ENCODE results near the gene TACO1. TPM values are rescaled to one million over a fixed set of nuclear protein-coding genes. Genes with fewer than 3 reads are reported as not detected.

Gene TACO1
- total RNA-seq: 10 to 100 TPM; 17.7 to 20.3 TPM
- 10 to 100 TPM; 21.8 to 22.8 TPM for polyA plus RNA-seq

DNA sequence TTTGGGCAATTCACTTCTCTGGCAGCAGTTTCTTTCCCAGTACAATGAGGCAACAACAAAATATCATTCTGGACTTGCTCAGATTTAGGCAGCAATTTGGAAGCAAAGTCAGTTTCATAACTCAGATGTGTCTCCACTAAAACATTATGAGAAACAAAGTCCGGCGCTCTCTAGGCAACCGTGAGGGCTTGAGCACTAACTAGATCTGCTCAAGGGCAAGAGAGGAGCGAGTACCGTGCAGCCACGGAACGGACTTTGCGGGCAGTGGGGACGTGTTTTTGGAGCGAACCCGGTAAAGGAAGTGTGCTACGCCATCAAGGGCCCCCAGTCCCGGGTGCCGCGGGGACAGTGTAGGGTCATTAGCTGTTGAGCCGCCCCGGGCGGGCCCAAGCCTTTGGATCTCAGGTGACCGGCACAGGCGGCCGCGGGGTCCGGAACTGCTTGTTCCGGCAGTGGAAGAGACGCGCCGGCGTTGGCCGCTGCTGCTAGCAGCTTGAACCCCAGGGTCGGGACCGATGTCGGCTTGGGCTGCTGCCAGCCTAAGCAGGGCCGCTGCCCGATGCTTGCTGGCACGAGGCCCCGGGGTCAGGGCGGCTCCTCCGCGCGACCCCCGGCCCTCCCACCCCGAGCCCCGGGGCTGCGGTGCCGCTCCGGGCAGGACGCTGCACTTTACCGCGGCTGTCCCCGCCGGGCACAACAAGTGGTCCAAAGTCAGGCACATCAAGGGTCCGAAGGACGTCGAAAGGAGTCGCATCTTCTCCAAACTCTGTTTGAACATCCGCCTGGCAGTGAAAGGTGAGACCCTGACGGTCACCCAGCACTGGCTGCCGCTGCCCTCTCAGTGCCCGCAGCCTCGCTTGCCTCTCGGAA, at the start of gene TACO1:
TACO1 (plus strand) TSS at position 327 of the 870 bp plus-strand sequence; CDS start at position 516, 189 bp downstream.
- H3K27ac Mint-ChIP-seq: peak within 1 kb of the TSS; percentile 91 to 97 (median 95)
- CTCF ChIA-PET (ENCODE audit: partially characterized antibody): interaction anchor here (0.9 to 3.9 kb wide), 8 partner anchors 8 to 175 kb away, joined by 3 to 44 read pairs (median 4); partner anchors contain the start of genes CYB561 and MAP3K3
- DNase-seq: peak; percentile 65 to 71 (median 69)
- Histone ChIP-seq H3K27me3 (ENCODE audit: insufficient read depth, low read length) (no peaks in the 10 kb centered on the region), H3K27ac (ENCODE audit: low read depth, low read length) (peak within 1 kb of the TSS; percentile 70), H3K36me3 (ENCODE audit: insufficient read depth, low read length) (peaks cover 15% of the 10 kb centered on the region), H3K9me3 (ENCODE audit: control insufficient read depth in 1 of 2, low read length in 2 of 2) (no peaks in the 10 kb centered on the region), H3K4me3 (ENCODE audit: low read length in 2 of 2) (peak within 1 kb of the TSS; percentile 59 to 69), H3K4me1 (ENCODE audit: insufficient read depth, low read length) (peaks cover 55% of the 10 kb centered on the region)
- H3K27me3 Mint-ChIP-seq: no peaks in the 10 kb centered on the region
- peaks cover 14 to 28% of the 10 kb centered on the region in 2 donors for H3K36me3 Mint-ChIP-seq
- intact Hi-C loops (cut with micrococcal nuclease): loop anchor here (2.0 kb wide), 2 partner anchors 20 to 50 kb away; partner anchors contain the start of gene DCAF7
- peaks cover 34 to 57% (median 42%) of the 10 kb centered on the region in 4 donors for H3K4me1 Mint-ChIP-seq
- POLR2A ChIA-PET (ENCODE audit: partially characterized antibody): interaction anchor here (0.8 to 3.2 kb wide), 12 partner anchors 10 to 175 kb away, joined by 3 to 42 read pairs (median 4); partner anchors contain the start of genes CYB561, DCAF7 and MAP3K3
- peak within 1 kb of the TSS; percentile 90 to 98 (median 95) for H3K4me3 Mint-ChIP-seq
- no peaks in the 10 kb centered on the region for H3K9me3 Mint-ChIP-seq

DNA sequence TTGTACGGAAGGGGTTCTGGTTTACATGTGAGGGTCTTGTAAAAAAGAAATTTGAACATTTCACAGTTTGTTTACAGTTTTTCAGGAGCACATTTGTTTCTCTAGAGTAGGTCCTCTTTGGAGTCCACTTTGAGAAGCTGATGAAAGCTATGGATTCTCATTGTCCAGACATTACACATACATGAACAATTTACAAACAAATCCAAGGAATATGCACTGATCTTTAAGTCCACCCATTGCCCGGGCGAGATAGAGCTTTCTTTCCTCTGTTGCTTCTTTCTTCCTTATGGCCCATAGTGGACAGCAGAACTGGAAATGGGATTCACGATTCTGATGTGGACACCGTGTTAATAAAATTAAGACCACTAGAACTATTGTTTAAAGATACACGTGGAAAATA, 48.5 kb upstream of the TACO1 start:
- CTCF ChIA-PET (ENCODE audit: partially characterized antibody): interaction anchor here (0.7 to 3.5 kb wide), 7 partner anchors 10 to 127 kb away, joined by 3 to 16 read pairs (median 5); partner anchors contain the start of gene MAP3K3
- POLR2A ChIA-PET (ENCODE audit: partially characterized antibody): interaction anchor here (1.1 to 4.7 kb wide), 3 partner anchors 59 to 221 kb away, joined by 3 to 32 read pairs (median 4); partner anchors contain the start of gene CCDC47
- H3K27ac ChIP-seq (ENCODE audit: low read depth, low read length): no peak overlapping the region

DNA sequence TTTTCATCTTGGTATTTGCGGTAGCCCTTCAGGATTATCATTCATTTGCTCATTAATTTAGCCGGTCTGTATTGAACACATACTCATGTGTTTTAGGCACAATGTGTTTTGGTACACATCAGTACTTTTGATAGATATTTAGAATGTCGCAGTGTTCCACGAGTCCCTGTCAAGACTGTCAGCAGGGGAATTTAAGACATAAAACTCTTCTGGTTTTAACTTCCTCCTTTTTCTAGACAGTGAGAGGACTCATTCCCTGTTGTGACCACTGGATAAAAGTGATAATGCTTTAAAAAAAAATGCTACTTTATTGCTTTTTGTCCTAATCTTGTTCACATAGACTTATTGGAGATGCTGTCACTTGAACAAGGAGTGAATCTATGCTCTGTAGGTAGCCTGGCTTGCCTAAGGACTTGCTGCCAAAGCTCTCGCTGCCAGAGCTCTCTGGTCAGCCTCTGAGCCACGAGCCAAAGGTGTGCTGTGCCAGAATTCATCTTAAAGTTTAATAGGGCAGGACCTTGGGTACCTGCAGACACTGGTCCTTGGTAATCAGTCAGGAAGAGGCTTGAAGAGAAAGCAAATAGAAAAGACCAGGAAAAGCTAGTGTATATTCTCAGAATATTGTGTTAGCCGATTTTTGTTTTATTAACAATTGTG, 45.1 kb upstream of the TACO1 start:
- Mint-ChIP-seq H3K27ac (peak overlapping the region in 3 of 7 donors; percentile 19 to 72 (median 22)), H3K36me3 (peaks cover 12 to 24% of the 10 kb centered on the region in 2 donors), H3K27me3 (no peaks in the 10 kb centered on the region), H3K4me3 (peak overlapping the region in 1 of 8 donors; percentile 52), H3K4me1 (peaks cover 53 to 85% (median 68%) of the 10 kb centered on the region in 4 donors), H3K9me3 (no peaks in the 10 kb centered on the region)
- no peak for DNase-seq
- H3K4me1 ChIP-seq (ENCODE audit: insufficient read depth, low read length): peaks cover 59% of the 10 kb centered on the region
- POLR2A ChIA-PET (ENCODE audit: partially characterized antibody): interaction anchor here (0.9 kb wide), 1 partner anchor 56 kb away, joined by 3 read pairs; no protein-coding TSS in a partner anchor
- no peaks in the 10 kb centered on the region for H3K36me3 ChIP-seq (ENCODE audit: insufficient read depth, low read length)
- no peaks in the 10 kb centered on the region for H3K9me3 ChIP-seq (ENCODE audit: control insufficient read depth in 1 of 2, low read length in 2 of 2)
- intact Hi-C loops (cut with micrococcal nuclease): no loop called here
- CTCF ChIA-PET (ENCODE audit: partially characterized antibody): no interaction called here
- no peaks in the 10 kb centered on the region for H3K27me3 ChIP-seq (ENCODE audit: insufficient read depth, low read length)
- no peak overlapping the region for H3K4me3 ChIP-seq (ENCODE audit: low read length in 2 of 2)
- H3K27ac ChIP-seq (ENCODE audit: low read depth, low read length): no peak overlapping the region

More for the DNA sequence above, 48.5 kb upstream of the TACO1 start:
- Mint-ChIP-seq H3K36me3 (peaks cover 9 to 31% of the 10 kb centered on the region in 2 donors), H3K27me3 (no peaks in the 10 kb centered on the region), H3K27ac (peak overlapping the region; percentile 44 to 95 (median 88)), H3K4me3 (peak overlapping the region; percentile 92 to 99 (median 97)), H3K9me3 (no peaks in the 10 kb centered on the region), H3K4me1 (peaks cover 40 to 67% (median 51%) of the 10 kb centered on the region in 4 donors)
- Histone ChIP-seq H3K27me3 (ENCODE audit: insufficient read depth, low read length) (no peaks in the 10 kb centered on the region), H3K9me3 (ENCODE audit: control insufficient read depth in 1 of 2, low read length in 2 of 2) (no peaks in the 10 kb centered on the region), H3K4me1 (ENCODE audit: insufficient read depth, low read length) (peaks cover 49% of the 10 kb centered on the region), H3K4me3 (ENCODE audit: low read length in 2 of 2) (peak overlapping the region in 1 of 2 donors; percentile 38), H3K36me3 (ENCODE audit: insufficient read depth, low read length) (no peaks in the 10 kb centered on the region)
- intact Hi-C loops (cut with micrococcal nuclease): loop anchor here (5.0 kb wide), 2 partner anchors 110 to 150 kb away; partner anchors contain the start of gene LIMD2
- no peak for DNase-seq

DNA sequence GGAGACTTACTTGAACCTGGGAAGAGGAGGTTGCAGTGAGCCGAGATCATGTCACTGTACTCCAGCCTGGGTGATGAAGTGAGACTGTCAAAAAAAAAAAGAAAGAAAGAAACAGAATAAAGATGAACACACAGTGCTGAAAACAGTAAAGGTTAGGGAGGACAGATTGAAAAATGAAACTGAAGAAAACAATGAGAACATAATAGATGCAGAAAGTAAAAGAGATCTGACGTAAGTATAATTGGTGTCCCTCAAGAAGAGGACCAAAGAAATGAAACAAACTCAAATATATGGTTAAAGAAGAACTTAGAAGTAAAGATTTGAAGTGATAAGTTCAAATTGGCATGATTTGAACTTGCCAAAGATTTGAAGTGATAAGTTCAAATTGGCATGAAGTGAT, 43.3 kb upstream of the TACO1 start:
- Mint-ChIP-seq H3K27me3 (no peaks in the 10 kb centered on the region), H3K9me3 (no peaks in the 10 kb centered on the region), H3K4me3 (peak overlapping the region in 1 of 8 donors; percentile 63), H3K36me3 (peaks cover 12 to 17% of the 10 kb centered on the region in 2 donors), H3K27ac (peak overlapping the region in 4 of 7 donors; percentile 5 to 48 (median 22)), H3K4me1 (peaks cover 54 to 91% (median 69%) of the 10 kb centered on the region in 4 donors)
- Histone ChIP-seq H3K27ac (ENCODE audit: low read depth, low read length) (no peak overlapping the region), H3K36me3 (ENCODE audit: insufficient read depth, low read length) (no peaks in the 10 kb centered on the region), H3K27me3 (ENCODE audit: insufficient read depth, low read length) (no peaks in the 10 kb centered on the region), H3K4me3 (ENCODE audit: low read length in 2 of 2) (no peak overlapping the region), H3K9me3 (ENCODE audit: control insufficient read depth in 1 of 2, low read length in 2 of 2) (no peaks in the 10 kb centered on the region), H3K4me1 (ENCODE audit: insufficient read depth, low read length) (peaks cover 70% of the 10 kb centered on the region)
- ChIA-PET CTCF (ENCODE audit: partially characterized antibody) (no interaction called here), POLR2A (ENCODE audit: partially characterized antibody) (no interaction called here)
- intact Hi-C loops (cut with micrococcal nuclease): no loop called here
- no peak for DNase-seq

DNA sequence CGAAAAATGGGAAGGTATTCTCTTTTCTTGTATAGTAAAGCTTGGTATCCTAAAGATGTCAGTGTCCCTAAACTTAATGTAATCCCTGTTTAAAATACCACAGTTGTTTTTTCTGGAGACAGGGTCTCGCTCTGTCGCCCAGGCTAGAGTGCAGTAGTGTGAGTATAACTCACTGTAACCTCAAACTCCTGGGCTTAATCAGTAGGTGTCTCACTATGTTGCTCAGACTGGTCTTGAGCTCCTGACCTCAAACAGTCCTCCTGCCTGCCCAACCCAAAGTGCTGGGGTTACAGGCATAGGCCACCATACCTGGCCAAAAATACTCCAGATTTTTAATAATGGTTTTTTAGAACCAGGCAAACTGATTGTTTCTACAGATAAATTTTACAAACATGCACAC, 42.3 kb upstream of the TACO1 start:
- Histone ChIP-seq H3K27ac (ENCODE audit: low read depth, low read length) (no peak overlapping the region), H3K9me3 (ENCODE audit: control insufficient read depth in 1 of 2, low read length in 2 of 2) (no peaks in the 10 kb centered on the region), H3K27me3 (ENCODE audit: insufficient read depth, low read length) (no peaks in the 10 kb centered on the region), H3K4me1 (ENCODE audit: insufficient read depth, low read length) (peaks cover 68% of the 10 kb centered on the region), H3K36me3 (ENCODE audit: insufficient read depth, low read length) (no peaks in the 10 kb centered on the region), H3K4me3 (ENCODE audit: low read length in 2 of 2) (no peak overlapping the region)
- peaks cover 53 to 91% (median 67%) of the 10 kb centered on the region in 4 donors for H3K4me1 Mint-ChIP-seq
- no peaks in the 10 kb centered on the region for H3K9me3 Mint-ChIP-seq
- ChIA-PET CTCF (ENCODE audit: partially characterized antibody) (no interaction called here), POLR2A (ENCODE audit: partially characterized antibody) (no interaction called here)
- no peak overlapping the region for H3K27ac Mint-ChIP-seq
- no peak overlapping the region for H3K4me3 Mint-ChIP-seq
- H3K27me3 Mint-ChIP-seq: no peaks in the 10 kb centered on the region
- intact Hi-C loops (cut with micrococcal nuclease): no loop called here
- DNase-seq: no peak
- peaks cover 8 to 10% of the 10 kb centered on the region in 2 donors for H3K36me3 Mint-ChIP-seq

DNA sequence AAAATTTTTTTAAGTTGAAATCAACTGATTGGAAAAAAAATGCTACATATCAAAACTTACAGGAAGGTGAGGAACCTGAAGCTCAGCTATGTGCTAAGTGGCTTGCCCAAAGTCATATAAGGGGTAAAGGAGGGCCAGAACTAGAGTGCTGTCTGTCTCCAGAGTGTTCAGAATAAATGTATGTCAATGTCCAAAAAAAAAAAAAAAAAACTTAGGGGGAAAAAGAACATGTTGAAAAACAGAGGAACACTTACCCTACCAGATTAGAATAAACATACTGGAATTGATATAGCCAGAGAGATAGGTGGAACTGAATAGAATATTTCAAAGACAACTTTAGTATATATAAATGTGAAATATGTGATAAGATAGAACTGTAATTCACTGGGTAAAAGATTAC, 38.9 kb upstream of the TACO1 start:
- H3K36me3 ChIP-seq (ENCODE audit: insufficient read depth, low read length): no peaks in the 10 kb centered on the region
- H3K4me3 ChIP-seq (ENCODE audit: low read length in 2 of 2): no peak overlapping the region
- H3K27me3 Mint-ChIP-seq: no peaks in the 10 kb centered on the region
- peak overlapping the region in 2 of 8 donors; percentile 5 to 31 for H3K4me3 Mint-ChIP-seq
- peaks cover 43% of the 10 kb centered on the region for H3K4me1 ChIP-seq (ENCODE audit: insufficient read depth, low read length)
- CTCF ChIA-PET (ENCODE audit: partially characterized antibody): interaction anchor here (0.9 kb wide), 1 partner anchor 10 kb away, joined by 3 read pairs; no protein-coding TSS in a partner anchor
- no peaks in the 10 kb centered on the region for H3K27me3 ChIP-seq (ENCODE audit: insufficient read depth, low read length)
- no peaks in the 10 kb centered on the region for H3K9me3 ChIP-seq (ENCODE audit: control insufficient read depth in 1 of 2, low read length in 2 of 2)
- H3K27ac ChIP-seq (ENCODE audit: low read depth, low read length): no peak overlapping the region
- no peaks in the 10 kb centered on the region for H3K9me3 Mint-ChIP-seq
- peaks cover 44 to 79% (median 60%) of the 10 kb centered on the region in 4 donors for H3K4me1 Mint-ChIP-seq
- H3K36me3 Mint-ChIP-seq: peaks cover 7 to 10% of the 10 kb centered on the region in 2 donors
- intact Hi-C loops (cut with micrococcal nuclease): no loop called here
- DNase-seq: no peak
- POLR2A ChIA-PET (ENCODE audit: partially characterized antibody): interaction anchor here (3.1 kb wide), 1 partner anchor 11 kb away, joined by 11 read pairs; the partner anchor contains the start of gene DCAF7
- H3K27ac Mint-ChIP-seq: peak overlapping the region in 3 of 7 donors; percentile 11 to 68 (median 38)
